ENCODE results near the gene NFAM1.

Gene NFAM1

DNA sequence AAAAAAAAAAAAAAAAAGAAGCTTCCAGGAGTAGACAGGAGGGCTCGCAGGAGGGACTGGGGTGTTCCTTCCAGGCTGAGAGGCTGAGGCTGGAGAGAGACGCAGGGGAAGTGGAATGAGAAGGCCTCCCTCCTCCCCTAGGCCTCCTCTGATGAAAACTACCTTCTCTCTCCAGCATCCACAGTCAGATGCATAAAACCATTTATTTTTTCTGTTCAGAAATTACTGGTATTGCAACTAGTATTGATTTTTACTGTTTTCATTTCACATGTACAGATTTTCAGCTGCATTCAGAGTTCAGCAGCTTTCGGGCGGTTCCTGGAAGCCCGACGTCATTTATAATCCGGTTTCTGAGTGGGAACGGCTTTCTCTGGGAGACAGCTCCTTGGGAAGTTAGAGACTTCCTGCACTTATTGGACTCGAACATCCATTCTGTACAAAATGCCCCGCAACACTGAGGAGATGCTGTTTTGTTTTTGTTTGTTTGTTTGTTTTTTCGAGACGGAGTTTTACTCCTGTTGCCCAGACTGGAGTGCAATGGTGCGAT, 6.9 kb upstream of the NFAM1 start:
- no peak for DNase-seq

DNA sequence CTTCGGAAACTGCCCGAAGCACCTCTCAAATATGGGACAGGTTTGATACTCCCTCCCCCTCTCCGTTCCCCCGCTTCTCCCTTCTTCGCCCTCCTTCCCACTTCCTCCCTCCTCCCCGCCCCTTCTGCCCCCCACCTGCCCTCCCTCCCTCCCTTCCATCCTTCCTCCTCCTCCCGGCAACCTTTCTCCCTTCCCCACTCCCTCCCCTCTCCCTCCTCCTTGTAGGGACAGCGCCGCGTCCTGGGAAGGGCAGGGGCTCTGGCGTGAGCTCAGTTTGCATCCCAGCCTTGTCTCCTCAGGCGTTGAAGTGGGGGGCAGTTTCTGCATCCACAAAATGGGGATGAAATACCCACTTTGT, 6.1 kb upstream of the NFAM1 start:
- DNase-seq, result peak; percentile 37

DNA sequence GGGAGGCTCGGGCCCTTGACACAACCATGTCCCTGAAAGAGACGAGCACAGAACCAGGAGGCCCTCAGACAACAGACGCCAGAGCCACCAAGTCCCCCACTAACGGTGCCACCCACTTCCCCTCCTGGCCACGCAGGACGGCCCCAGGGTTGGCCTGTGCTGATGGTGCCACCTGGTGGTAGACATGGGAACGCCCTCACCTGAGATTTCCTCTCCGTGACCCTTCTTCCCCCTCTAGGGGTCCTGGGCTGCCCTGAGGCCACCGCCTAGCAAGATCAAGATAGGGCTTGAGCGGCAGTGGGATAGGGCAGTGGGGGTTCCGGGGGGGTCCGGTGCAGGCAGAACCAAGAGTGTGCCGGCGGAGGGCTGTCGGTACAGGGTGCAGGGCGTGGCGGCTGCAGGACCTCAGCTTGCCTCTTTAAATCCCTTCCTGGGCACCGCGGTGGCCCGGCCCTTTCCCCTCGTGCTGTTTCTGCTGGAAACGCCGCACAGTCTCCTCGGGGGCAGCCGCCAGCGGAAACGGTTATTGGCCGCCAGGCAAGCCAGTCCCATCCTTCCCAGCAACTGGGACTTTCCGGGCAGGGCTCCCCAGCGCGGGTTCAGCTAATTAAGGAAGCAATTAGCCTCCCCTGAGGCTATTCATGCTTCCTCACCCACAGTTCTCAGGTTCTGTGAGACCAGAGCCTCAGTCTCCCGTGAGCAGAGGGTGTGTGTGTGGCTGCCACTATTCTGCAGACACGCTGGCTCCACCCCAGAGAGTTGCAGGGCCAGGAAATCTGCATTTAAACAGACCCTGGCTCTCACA, 5.5 kb upstream of the NFAM1 start:
- peak; percentile 77 for DNase-seq

DNA sequence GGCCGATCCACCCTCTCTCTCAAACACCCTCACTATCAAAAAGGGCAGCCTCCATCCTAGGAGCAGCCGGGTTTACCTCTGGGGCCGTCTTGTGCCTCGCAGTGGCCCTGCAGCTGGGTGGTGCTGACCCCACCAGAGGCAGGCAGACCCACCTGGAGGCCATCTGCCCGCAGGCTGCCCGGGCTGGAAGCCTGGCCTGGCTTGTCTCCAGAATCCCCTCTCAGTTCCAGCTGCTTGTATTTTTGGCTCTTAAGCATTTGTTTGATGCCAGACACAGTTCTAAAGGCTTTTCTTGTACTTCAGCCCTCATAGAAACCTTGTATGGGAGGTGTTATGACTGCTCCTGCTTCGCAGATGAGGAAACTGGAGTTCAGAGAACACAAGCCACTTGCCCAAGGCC, 4.2 kb upstream of the NFAM1 start:
- DNase-seq, result peak; percentile 30

DNA sequence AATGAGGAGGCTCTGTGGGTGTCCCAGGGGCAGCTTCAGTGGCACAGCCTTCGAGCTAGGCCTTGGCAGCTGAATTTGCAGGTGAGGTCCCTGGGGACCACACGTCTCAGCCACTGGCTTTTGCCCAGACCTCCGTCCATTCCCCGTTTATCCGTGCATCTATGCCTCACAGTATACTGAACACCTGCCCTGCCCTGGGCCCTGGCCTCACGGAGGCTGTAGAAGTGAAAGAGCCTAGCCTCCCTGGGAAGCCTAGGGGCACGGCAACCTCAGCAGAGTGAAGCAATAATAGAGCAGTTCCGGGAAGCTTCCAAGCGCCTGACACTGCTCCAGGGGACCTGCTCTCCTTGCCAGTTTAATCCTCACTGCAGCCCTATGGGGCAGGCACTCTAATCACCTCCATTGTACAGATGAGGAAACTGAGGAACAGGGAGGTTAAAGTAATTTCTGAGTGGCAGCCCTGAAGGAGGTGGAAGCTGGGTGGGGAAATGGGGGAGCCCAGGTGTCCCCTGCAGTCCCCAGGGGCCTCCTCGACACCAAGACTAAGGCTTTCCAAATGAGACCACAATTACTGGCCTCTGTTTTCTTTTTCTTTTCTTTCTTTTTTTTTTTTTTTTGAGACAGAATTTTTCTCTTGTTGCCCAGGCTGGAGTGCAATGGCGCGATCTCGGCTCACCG, 2.7 kb upstream of the NFAM1 start:
- no peak for DNase-seq

DNA sequence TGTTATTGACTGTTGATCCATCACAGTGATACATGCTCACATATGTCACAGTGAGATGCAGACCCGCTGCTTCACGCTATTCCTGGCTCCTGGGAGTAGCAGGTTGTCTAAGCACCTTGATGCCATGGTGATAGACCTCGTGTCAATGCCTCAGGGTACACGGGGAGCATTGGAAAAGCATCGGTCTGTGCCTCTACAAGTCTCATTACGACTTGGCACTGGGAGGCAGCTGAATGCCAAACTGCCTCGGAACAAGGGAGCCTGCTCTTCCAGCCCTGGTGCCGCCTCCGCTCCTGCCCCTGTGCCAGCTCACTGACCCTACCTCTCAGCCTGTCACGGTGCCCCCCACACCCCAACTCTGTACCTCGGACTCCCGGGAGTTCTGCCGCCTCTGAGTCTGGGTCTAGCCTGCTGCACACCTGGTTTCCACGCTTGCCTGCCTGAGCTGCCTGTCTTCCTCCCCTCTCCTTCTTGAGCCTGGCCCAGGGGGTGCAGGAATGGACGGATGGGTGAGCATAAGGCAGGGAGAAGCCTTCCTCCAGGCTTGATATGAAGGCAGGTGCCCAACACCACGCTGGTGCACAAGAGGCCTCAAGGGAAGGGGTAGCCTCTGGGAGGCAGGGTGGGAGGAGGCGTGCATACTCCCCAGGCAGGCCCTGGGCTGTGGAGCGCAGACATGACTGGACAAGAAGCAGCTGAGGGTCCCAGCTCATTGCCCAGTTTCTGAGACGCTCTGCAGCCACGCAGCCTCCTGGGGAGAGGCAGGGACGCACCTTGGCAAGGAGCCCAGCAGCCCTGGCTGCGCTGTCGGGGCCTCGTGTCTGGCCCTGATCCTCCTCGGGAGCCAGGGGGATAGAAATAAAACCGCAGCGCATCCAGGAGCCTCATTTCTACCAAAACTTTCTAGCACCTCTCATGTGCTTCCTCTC, 1.8 kb upstream of the NFAM1 start:
- peak; percentile 9 for DNase-seq

DNA sequence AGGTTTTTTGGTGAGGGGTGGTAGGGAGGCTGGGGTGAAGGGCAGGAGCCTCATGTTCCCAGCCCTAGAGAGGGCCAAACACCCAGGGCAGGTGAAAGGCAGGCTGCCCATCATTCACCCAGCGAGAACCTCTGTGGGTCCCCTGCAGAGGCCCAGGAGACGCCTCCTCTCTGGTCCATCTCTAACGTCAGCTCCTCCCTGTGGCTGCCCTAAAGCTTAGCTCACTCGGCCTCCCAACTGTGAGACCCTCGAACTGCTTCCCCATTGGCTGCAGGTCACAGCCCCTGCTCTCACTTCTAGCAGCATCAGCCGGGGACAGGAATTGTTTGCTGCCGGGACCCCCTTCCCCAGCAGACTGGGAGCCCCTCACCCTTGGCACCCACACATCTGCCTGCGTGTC, 615 bp upstream of the NFAM1 start:
- DNase-seq, result no peak

DNA sequence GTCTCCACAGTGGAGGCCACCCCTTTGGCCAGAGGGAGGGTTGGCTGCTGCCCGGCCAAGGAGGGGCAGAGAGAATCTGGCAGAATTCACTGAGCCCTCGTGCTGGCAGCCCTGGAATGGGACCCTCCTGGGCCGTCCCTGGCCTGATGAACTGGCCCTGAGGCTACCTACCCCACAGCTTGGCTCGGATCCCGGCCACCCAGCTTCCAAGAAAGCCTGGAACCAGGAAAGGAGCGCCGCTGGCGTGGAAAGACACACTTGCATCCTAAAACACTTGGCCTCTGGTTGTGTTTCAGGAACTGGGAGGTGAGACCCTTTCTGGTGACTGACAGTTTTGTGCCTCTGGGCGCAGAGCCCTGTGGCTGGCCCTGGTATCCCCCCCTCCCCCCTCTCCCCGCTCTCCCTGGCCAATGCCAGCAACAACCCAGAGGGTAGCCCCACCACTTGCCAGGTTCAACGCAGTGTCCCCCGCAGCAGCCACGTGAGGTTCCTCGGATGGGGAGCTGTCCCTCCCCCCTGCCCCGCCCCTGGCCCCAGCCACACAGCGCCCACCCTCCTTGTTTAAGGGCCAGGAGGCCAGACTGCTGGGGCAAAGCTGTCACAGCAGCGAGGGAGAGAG, 693 bp downstream of the NFAM1 start:
- no peak for DNase-seq

DNA sequence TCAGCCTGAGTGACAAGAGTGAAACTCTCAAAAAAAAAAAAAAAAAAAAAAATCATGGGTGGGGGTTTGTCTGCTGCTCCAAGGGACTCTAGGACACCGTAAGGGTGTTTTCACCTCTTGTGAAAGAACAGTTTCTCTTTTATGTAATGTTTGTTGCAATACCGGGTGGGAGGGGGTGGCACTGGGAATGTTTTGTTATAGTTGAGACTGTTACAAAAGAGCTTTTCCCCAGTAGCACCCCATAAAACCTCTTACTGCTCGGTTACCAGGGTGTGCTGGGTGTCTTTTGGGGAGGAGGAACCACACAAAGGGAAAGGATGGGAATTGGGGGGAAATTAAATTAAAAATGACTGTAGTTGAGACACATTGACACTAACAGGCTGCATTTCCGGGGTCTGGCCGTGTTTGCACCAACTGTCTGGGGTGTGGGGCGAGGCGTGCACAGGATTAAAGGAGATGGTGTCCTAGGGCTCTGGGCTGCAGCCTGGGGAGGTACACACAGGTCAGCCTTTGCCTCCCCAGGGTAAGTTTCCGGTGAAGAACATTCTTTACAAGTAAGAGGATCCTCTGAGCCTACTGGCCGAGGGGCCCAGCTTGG, 1.6 kb downstream of the NFAM1 start:
- DNase-seq, result no peak

DNA sequence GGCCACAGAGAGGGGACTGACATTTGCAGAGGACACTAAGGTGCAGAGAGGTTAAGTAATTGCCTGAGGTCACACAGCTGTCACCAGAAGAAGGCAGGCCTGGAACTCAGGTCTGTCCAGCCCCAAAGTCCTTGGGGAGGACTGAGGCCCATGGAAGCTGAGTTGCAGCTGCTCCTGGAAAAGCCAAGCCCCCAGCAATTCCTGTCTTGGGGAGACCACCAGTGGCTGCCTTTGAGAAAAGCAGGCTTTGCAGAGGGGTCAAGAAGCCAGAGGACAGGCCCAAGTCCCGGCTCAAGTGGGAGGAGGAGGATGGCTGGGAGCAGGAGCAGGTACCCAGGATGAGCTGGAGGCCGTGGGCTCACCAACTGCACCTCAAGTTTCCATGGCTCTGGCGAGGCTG, 3.4 kb downstream of the NFAM1 start:
- DNase-seq, result no peak

DNA sequence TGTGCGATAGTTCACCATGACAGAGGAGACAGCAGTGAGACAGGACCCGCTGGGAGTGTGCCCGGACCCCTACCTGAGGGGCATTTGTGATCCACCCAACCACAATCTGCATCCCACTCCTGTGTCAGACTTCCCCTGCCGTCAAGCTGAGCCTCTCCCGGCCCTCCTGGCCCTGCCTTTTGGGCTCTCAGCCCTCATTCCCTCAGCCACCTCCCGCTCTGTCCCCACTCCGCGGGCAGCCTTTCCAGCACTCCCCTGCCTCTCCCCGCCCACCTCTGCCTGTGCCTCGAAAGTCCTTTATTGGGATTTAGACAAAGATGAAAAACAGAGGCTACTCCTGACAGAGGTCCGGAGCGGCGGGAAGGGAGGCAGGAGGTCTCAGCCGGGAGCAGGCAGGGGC, 4.2 kb downstream of the NFAM1 start:
- DNase-seq, result no peak

DNA sequence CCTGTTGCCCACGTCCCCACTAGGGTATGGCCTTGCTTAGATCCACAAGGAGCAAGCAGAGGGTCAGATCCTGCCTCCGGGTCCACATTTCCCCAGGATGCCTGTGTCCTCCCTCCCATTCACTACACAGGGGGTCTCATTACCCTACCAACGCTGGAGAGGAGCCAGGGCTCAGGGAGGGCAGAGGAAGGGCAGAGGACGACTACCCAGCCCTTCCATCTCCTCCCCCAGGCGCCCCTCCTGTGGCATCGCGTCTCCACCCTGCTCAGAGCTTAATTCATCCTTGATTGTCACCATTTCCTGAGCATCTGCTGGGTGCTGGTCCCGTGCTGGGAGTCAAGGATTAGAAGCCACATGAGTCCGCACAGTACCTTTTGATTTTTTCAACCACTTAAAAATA, 5.0 kb downstream of the NFAM1 start:
- DNase-seq, result no peak

DNA sequence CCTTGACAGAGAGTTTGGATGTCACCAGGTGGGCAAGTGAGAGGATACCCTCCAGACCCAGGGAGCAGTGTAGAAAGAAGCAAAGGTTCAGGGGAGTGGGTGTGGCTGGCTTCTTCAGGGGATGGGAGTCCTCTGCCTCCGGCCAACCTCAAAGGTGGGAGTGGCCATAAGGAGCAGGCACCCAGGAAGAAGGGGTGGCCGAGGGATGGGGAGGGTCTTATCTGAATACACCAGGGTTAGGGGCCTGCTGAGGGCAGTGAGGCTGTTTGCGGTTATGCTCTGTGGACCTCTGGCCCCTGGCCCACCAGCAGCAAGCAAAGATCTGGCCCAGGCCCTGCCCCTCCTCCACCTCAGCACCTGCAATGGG, 6.2 kb downstream of the NFAM1 start:
- no peak for DNase-seq

DNA sequence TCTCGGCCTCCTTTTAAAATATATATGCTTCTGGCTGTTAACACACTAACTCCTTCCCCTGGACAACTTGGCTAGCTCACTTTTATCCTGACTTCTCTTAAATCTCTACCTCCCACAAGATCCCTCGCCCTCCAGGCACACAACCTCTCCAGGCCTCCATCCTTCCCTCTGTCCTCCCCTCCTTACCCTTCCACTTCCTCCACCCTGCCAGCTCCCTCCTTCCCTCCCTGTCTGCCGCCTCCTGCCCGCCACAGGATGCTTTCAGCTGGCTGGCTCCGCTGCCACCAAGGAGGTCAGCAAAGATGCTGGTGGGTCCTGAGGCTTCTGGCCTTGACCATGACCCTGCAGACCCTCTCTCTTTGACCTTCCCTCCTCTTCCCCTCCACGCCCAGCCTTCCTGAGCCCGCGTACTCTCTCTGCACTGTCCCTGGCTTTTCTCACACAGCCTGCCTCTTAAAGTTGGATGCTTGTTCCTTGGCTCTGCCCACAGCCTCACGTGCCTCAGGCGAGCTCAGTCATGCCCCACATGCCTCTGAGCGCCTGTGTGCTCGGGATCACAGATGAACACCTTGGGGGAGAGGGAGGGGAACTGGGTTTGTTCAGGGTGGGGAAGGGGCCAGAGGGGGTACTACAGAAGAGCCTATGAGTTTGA, 6.7 kb downstream of the NFAM1 start:
- DNase-seq, result no peak

DNA sequence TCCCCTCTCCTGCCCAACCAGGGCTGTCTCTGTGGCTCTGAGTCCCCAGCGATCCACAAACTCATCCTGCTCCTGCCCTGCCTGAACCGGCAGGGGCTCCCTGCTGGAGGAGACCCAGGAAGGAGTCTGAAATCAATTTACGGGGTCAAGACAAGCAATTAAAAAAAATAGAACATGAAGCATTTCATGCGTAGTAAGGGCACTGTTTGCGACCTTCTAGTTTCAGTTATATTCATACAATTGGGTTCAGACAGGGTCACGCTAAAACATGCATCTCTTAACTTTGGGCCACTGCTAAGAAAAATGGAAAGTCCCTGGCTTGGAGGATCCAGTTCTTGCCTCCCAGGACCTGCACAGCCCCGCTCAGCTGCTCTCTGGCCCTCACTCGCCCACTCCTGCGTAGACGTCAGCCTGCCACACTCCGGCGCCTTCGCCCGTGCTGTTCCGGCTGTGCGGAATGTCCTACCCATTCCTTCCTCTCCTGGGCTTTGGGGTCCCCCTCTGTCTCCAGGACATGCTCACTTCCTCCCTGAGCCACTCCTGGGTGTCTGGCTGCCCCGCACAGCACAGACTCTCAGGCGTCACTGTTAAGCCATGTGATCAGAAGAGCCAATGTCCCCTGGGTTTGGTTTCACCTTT, 12.8 kb downstream of the NFAM1 start:
- DNase-seq, result no peak

DNA sequence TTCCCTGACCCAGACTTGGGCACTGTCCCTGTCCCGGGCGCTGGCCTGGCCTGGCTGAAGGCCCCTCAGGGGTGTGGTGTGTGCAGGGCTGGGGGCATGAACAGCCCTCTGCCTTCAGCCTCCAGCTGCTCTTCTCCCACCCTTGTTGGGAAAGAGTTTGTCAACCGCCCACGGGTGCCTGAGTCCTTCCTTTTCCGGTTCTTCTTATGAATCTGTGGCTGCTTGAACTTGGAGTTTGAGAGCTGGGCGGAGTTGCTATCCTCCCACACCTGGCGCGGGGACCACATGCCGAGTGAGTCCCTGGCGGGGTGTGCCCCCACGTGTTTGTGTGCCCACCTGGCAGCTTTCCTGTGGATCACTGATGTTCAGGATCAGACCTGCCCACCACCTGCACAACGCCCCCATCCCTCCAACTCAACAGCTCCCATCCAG, 13.4 kb downstream of the NFAM1 start:
- DNase-seq, result no peak

DNA sequence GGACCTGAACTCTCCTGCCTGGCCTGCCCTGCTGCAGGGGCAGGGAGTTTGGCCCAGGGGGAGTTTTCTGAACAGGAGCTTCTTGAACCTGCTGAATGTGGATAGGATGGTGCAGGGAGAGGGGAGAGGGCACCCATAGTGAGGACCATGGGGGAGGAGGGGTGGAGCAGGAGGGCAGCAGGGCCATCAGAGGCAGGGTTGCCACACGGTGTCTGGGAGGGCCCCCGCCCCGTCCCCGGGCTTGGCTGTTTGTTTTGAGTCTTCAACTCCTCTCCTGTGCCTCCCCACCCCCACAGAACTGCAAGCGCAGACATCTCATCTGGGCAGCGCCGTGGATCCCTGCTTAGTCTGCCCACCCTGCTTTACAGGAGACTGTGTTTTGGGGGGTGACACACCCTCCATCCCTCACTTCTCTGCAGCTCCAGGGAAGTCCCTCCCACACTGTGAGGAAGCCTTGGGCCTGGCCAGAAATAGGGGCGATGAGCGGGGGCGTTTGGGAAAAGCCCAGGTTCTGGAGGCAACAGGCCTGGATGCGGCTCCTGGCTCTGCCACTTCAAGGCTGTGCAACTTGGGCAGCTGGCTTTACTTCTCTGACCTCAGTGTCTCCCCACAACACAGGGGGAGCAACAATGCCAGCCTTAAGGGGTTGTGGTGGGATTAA, 14.4 kb downstream of the NFAM1 start:
- no peak for DNase-seq

DNA sequence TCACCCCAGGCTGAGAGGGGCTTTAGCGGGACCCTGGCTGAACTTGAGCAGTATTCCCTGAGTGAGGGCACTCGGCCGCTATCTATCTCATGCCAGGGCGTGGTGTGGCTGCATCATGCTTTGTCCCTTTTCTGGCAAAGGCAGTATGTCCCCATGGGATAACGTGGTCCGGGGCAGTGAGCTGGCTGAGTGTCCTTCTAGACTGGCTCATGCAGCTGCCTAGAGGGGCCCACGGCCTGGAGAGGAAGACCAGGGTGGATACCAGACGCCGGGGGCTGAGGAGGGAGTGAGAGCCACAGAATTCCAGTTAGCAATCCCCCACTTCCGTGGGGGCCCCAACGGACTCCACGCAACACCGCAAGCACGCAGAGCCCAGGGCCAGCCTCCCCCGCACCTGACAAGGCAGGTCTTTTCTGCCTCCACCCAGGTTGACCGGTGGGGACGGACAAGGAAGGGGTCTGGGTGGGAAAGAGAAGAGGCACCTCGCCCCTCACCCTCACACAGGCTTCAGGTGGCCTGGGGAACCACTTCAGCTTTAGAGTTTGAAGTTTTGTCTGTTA, 15.5 kb downstream of the NFAM1 start:
- DNase-seq, result no peak

DNA sequence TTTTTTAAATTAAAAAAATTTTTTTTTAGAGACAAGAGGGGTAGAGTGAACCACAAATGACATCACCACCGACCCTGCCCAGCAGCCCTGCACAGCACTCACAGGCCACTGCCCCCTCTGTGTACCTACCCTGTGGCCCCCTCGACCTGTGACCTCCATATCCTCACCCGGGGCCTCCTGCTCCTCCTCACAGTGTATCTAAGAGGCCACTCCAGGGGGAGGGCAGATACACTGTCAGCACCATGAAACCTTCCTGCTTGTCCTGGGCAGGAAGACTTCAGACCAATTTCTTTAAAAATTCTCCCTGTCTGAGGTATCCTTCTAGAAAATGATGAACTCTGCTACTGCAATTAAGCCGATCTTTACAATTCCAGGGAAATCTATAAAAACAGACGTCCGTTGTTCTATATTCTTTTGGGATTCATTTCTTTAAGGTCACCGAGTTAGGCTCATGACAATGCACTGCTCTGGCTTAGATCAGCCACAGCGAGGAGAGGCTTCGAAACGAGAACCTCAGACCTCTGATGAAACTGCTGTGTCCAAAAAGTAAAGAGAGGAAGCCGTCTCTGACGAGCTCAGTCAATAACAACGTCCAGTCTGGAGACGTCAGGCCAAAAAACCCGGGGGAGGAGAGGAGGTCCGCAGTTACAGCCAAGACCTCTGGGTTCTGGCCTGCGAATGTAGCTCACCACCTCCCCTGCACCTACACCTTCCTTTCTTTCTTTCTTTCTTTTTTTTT, 17.5 kb downstream of the NFAM1 start:
- no peak for DNase-seq

DNA sequence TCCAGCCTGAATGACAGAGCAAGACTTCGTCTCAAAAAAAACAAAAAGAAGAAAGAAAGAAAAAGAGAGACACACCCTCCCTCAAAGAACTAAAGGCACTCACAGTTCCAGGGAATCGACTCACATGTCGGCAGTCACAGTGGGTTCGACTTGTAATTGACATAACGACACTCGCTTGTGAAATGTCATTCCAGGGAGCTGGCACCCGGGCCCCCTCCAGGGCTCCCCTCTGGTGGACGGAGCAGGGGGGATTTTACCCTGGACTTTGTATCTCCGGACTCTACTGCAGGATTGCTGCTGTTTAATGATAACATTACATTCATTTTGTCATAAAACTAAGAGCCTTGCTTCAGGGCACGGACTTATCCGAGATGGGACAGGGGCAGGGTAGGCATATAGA, 18.2 kb downstream of the NFAM1 start:
- no peak for DNase-seq

Data from DMS53 (cell line).